Measurements from ENCODE around the gene GNAQ.
A peak's percentile ranks its signal among the peaks of the same experiment; 100 is the strongest.

GRCh38 chr9:78031444-78031892 is at the start of gene GNAQ:
- peak in 1 of 3 experiments; percentile 10 for TF ChIP-seq CTCF (IDR thresholded peaks at IDR 0.05)
- no peak for TF ChIP-seq EP300 (IDR thresholded peaks at IDR 0.05)
